ENCODE data around the gene HSD3B7.
"Not testable (repeated sequence)": the region's sequence is repeated elsewhere in the genome, so short reads cannot be mapped to it uniquely, and the experiment has no call there.

HSD3B7 gene

GRCh38 chr16:31002250-31002700 is 17.3 kb downstream of the HSD3B7 start:
- DNase-seq, result no peak

- DNase-seq, result no peak
Observed at GRCh38 chr16:31002862-31003341, 17.9 kb downstream of the HSD3B7 start.

GRCh38 chr16:31003744-31004143 is 18.7 kb downstream of the HSD3B7 start:
- DNase-seq, result no peak

GRCh38 chr16:31004658-31005057 is 19.7 kb downstream of the HSD3B7 start:
- no peak for DNase-seq

- no peak for DNase-seq
Observed at GRCh38 chr16:31005350-31006085, 20.5 kb downstream of the HSD3B7 start.

GRCh38 chr16:31006086-31006385 is 21.0 kb downstream of the HSD3B7 start:
- DNase-seq, result no peak

GRCh38 chr16:31006589-31006988 is 21.6 kb downstream of the HSD3B7 start:
- no peak for DNase-seq

- DNase-seq, result no peak
Observed at GRCh38 chr16:31007684-31008083, 22.7 kb downstream of the HSD3B7 start.

- no peak for DNase-seq
Observed at GRCh38 chr16:31008149-31008548, 23.1 kb downstream of the HSD3B7 start.

- DNase-seq, result no peak
Observed at GRCh38 chr16:31008551-31008950, 23.5 kb downstream of the HSD3B7 start.

- no peak for DNase-seq
Observed at GRCh38 chr16:31009120-31009519, 24.1 kb downstream of the HSD3B7 start.

GRCh38 chr16:31009894-31010584 is 25.0 kb downstream of the HSD3B7 start:
- no peak for DNase-seq

GRCh38 chr16:31010585-31011325 is 25.7 kb downstream of the HSD3B7 start, which contains the start of gene STX1B:
TSS of gene STX1B (minus strand) at chr16:31010638. CDS start at chr16:31010396, 242 bp downstream.
- peak; percentile 32 for DNase-seq

- not testable (repeated sequence) for DNase-seq
Observed at GRCh38 chr16:31011815-31012214, 26.8 kb downstream of the HSD3B7 start.

GRCh38 chr16:31013292-31013691 is 28.3 kb downstream of the HSD3B7 start:
- DNase-seq, result not testable (repeated sequence)

- DNase-seq, result no peak
Observed at GRCh38 chr16:31016018-31016417, 31.0 kb downstream of the HSD3B7 start.

GRCh38 chr16:31017756-31018155 is 32.7 kb downstream of the HSD3B7 start:
- not testable (repeated sequence) for DNase-seq

- no peak for DNase-seq
Observed at GRCh38 chr16:31020536-31020935, 35.5 kb downstream of the HSD3B7 start.

GRCh38 chr16:31022544-31023251 is 37.7 kb downstream of the HSD3B7 start:
- DNase-seq, result no peak

GRCh38 chr16:31023252-31023602 is 38.2 kb downstream of the HSD3B7 start:
- DNase-seq, result no peak

- DNase-seq, result no peak
Observed at GRCh38 chr16:31023627-31024226, 38.7 kb downstream of the HSD3B7 start.

- no peak for DNase-seq
Observed at GRCh38 chr16:31025339-31025738, 40.3 kb downstream of the HSD3B7 start.

GRCh38 chr16:31029272-31029671 is 44.3 kb downstream of the HSD3B7 start:
- no peak for DNase-seq
